Medulla oblongata (tissue), 1 donor: ENCODE results near the gene TUBB6.

Experiments
- DNase-seq: peaks from one replicate; pipeline ENCODE4 v3.0.0-alpha.2; 2015; ENCODE audit errors: extremely low spot score

TUBB6 gene

GRCh38 chr18:12291161-12291560 lies 16.9 kb upstream of the TUBB6 start:
- no peak for DNase-seq

- DNase-seq, result no peak
Measured at GRCh38 chr18:12291690-12292089, 16.4 kb upstream of the TUBB6 start.

DNA sequence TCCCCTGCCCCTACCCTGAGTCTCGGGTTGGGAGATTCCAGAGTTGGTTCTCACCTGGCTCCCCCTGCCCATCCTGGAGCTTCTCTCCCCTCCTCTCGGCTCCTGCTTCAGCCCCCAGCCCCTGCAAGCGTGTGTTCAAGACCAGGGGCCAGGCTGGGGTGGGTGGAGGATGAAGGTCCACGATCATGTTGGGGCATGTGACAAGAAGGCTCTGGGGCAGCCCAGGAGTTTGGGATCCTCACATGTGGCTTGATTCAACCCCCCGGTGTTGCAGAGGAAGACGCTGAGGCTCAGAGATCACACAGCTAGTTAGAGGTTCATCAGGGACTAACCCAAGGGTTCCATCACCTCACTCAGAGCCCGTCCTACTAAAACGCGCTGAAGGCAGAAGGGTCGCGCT lies 14.2 kb upstream of the TUBB6 start:
- no peak for DNase-seq

GRCh38 chr18:12295389-12296086 lies 12.5 kb upstream of the TUBB6 start:
- DNase-seq, result no peak

DNA sequence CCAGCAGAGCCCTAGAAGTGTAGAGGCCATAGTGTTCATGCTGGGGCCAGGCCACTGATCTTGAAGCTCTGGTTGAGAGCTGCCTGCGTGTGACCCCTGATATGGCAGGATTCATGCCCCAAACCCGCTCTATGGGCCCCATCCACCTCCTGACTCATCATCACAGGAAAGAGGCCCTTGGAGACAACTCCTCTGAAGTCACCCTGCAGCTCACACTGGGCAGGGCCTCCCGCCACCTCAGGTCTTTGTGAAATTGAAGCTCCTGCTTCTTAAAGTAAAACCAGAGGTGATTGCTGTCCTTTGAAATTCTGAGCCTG lies 12.0 kb upstream of the TUBB6 start:
- no peak for DNase-seq

- DNase-seq, result no peak
Measured at GRCh38 chr18:12296457-12296856, 11.6 kb upstream of the TUBB6 start.

DNA sequence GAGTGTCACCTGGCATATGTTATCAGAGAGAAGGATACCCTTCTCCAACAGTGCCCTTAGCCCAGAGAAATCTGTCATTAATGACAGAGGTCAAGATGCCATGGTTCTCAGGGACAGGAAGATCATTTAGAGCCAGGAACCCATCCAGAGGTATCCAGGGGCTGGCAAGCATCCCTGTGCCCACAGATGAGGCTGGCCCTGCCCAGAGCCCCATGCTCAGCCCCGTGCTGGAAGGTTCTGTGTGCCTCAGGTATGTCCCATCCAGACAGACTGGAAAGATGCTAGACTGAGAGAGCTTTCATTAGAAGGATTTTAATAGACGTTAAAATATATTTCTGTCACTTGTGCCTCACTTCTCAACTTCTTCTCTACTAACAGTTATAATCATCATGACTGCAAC lies 8.2 kb upstream of the TUBB6 start:
- no peak for DNase-seq

DNA sequence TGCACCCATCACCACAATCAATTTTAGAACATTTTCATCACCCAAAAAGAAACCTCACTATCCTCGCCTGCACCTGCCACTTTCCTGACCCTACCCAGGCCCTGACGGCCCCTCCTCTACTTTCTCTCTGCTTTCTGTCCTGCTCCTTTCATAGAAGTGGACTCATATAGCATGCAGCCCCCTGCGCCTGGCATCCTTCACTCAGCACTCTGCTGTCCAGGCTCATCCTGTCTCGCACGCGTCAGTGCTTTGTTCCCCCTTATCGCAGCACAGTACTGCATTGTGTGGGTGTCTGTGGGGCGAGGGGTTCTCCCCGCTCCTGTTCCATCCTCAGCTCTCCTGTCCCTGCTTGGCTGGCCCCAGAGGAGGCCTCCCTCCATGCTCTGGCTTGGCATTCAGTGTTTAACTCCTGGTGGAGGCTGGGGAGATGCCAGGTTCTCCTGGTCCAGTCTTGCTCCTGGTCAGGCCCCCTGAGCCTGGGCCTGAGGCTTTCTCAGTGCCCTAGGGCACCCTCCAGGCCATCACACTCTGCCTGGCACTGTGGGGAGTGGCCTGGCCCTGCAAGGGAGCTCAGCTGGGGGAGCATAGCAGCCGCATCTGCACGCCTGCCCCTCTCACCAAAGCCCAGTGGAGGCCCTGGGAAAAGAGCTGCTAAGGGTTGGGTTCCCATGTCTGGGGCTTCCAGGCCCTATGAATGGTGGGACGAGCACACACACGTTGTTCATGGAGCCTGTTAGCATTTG lies 6.6 kb upstream of the TUBB6 start:
- DNase-seq, result no peak

- no peak for DNase-seq
Measured at GRCh38 chr18:12302391-12303147, 5.5 kb upstream of the TUBB6 start.

DNA sequence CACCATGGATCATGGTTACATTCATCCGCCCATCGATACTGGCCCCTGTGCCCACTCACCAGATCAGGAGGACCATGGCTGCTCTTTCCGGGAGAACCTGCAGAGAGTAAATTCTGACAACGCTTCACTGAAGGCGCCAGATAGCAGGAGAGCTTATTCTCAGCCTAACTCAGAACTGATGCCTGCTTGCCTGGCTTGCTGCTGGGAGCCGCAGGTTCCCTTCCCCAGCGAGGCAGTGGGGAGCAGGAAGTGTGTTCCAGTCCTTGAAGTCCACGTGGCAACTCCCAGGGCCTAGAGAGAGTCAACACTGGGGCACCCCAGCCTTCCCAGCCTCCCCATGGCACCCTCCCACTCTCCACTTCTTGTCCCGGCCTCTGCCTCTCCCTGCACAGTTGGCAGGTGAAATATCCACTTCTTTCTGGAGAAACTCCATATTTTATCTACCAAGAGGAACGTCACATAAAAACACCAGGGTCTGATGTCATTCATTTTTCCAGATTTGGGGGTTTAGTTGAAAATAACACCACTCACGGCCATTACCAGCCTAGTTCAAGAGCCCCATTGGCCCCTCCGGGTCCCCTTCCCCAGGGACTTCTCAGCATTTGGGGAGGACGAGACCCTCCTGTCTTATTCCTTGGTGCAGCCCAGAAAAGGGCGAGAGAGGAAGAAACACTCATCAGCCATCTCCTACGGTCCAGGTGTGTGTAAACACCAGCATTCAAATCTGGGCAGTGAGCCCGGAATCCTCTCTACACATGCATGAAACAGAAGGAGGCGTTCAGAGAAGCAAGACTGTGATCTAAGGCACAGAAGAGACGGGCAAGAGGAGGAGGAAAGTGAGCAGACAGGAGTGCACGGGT lies 3.5 kb upstream of the TUBB6 start:
- no peak for DNase-seq

GRCh38 chr18:12305211-12305610 lies 2.8 kb upstream of the TUBB6 start:
- DNase-seq, result no peak

GRCh38 chr18:12305930-12306629 lies 2.0 kb upstream of the TUBB6 start:
- no peak for DNase-seq

- DNase-seq, result no peak
Measured at GRCh38 chr18:12306752-12307700, 1.0 kb upstream of the TUBB6 start.

GRCh38 chr18:12308386-12309100 lies 502 bp downstream of the TUBB6 start:
- DNase-seq, result no peak

DNA sequence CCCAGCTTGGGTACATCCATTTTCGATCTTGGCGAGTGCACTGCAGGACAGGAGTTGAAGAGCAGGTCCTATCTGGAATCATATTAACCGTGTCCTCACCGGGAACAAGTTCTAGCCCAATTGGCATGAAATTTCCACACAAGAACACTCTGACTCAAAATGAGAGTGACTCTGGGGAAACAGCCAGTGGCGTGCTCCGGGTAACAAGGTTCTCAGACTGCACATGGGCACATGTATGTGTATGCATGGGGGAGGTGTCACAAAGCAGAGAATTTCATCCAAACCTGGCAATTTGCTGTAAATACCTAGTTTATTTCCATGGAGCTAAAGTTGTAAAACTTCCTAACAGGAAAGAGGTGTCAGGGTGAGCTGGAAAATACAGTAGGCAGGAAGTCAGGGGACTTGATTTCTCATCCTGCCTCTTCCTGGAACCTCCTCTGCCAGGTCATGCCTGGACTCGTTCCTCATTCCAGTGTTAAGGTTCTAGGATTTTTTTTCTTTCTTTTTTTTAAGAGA lies 1.7 kb downstream of the TUBB6 start:
- no peak for DNase-seq

DNA sequence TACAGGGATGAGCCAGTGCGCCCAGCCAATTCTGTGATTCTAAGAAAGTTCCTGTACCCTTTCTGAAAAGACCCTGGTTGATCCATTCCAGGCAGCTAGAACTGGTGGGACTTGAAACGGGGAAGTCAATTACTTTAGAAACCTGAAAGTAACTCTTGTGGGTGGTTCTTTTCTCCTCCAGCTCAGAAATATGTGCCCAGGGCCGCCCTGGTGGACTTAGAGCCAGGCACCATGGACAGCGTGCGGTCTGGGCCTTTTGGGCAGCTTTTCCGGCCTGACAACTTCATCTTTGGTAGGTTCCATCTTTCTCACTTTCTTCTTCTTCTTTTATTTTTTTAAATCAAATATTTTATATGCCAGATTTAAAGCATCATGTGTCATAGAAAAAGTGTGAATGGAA lies 2.7 kb downstream of the TUBB6 start:
- DNase-seq, result no peak

GRCh38 chr18:12312976-12313375 lies 4.9 kb downstream of the TUBB6 start:
- DNase-seq, result no peak

DNA sequence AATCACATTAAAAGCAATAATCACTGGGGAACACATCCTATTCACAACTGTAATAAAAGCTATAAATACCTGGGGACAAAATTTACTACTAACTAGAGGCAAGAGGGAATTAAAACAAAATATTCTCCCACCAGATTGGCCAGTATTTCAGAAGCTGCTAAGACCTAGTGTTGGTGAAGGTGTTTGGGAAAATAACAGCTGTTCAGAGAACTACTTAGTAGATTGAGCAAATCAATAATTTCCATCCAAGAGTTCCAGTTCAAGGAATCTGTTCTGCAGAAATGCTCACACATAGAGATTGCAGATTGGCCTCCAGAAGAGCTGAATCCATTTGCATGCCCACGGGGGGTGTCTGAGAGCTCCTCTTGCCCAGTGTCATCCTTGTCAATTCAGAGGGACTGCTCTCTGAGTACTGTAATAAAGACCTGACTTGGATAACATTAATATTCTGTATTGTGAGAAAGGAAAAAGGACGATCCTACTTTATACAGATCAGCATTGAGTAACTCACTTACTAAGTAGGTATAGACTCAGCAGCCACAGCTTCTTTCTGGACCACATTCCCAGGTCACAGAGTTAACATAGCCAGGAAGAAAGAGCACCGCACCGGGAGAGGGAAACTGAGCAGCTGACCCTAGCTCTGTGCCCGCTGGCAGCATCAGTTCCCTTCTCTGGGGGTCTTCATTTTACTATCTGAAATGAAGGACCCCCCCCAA lies 5.6 kb downstream of the TUBB6 start:
- no peak for DNase-seq
